Upper lobe of right lung (tissue), 1 donor: ENCODE results near the gene XPO1. TPM values are rescaled to one million over a fixed set of nuclear protein-coding genes. Genes with fewer than 3 reads are reported as not detected.
"Not testable (repeated sequence)": the region's sequence is repeated elsewhere in the genome, so short reads cannot be mapped to it uniquely, and the experiment has no call there.

Experiments used
- ATAC-seq: fragments of 200-7000 bp; cut with Tn5 transposase; one replicate; pipeline ENCODE4 v1.9.1; 2020; ENCODE audit warnings: mild to moderate bottlenecking, moderate library complexity
- DNase-seq: peaks from one replicate; pipeline ENCODE4 v3.0.0-alpha.2; 2020
- H3K27ac ChIP-seq: fragments of 200-600 bp; one replicate; pipeline ENCODE4 v1.8.0; 2022
- H3K27me3 ChIP-seq: fragments of 200-600 bp; one replicate; pipeline ENCODE4 v1.8.0; 2022; ENCODE audit warnings: mild to moderate bottlenecking
- H3K36me3 ChIP-seq: fragments of 200-600 bp; one replicate; pipeline ENCODE4 v1.8.0; 2022
- H3K4me1 ChIP-seq: fragments of 200-600 bp; one replicate; pipeline ENCODE4 v1.8.0; 2022
- H3K4me3 ChIP-seq: fragments of 200-600 bp; one replicate; pipeline ENCODE4 v1.8.0; 2022; ENCODE audit warnings: mild to moderate bottlenecking
- H3K9me3 ChIP-seq: fragments of 200-600 bp; one replicate; pipeline ENCODE4 v1.8.0; 2022
- CTCF ChIP-seq: fragments of 200-600 bp; IDR thresholded peaks from one replicate; pipeline ENCODE4 v1.8.0; 2022; ENCODE audit warnings: antibody characterized with exemption
- intact Hi-C: fragments of 100-400 bp; cut with DNase I; formaldehyde crosslinking; loops from one replicate; pipeline ENCODE4 v1.11.0; 2022
- total RNA-seq: library from RNA; stranded (reverse); fragmentation: NEBNext Ultra II Directional; extraction: Animal tissue kit (Norgen Biotek cat#: 25700); gene quantifications from one replicate; pipeline ENCODE4 v1.2.1, GENCODE V29; 2021
- donor health status: DM: no; HTN: yes; CAD: no; lungs with severe emphysema.

Gene XPO1
- total RNA-seq, 1 donor from 2014 or later: 98.9 TPM

- no peak overlapping the region for H3K4me3 ChIP-seq
- no peak overlapping the region for H3K27ac ChIP-seq
- no peaks in the 10 kb centered on the region for H3K36me3 ChIP-seq
- ATAC-seq (no peak), DNase-seq (no peak)
- intact Hi-C loops: no loop called here
- H3K9me3 ChIP-seq: no peaks in the 10 kb centered on the region
- no peaks in the 10 kb centered on the region for H3K27me3 ChIP-seq
- no peak for TF ChIP-seq CTCF
- H3K4me1 ChIP-seq: peaks cover 40% of the 10 kb centered on the region
Measured at GRCh38 chr2:61456070-61456745, 81.9 kb downstream of the XPO1 start.

GRCh38 chr2:61454972-61455371, 83.2 kb downstream of the XPO1 start:
- H3K27ac ChIP-seq, H3K27me3 ChIP-seq, H3K4me3 ChIP-seq, H3K36me3 ChIP-seq, DNase-seq, ATAC-seq, H3K9me3 ChIP-seq, intact Hi-C loops: not testable (repeated sequence)
- H3K4me1 ChIP-seq: peaks cover 34% of the 10 kb centered on the region

GRCh38 chr2:61454383-61454782, 83.8 kb downstream of the XPO1 start:
- Histone ChIP-seq H3K9me3 (no peaks in the 10 kb centered on the region), H3K27me3 (no peaks in the 10 kb centered on the region), H3K4me1 (peaks cover 29% of the 10 kb centered on the region), H3K27ac (no peak overlapping the region), H3K4me3 (no peak overlapping the region), H3K36me3 (no peaks in the 10 kb centered on the region)
- intact Hi-C loops: no loop called here
- no peak for ATAC-seq
- TF ChIP-seq CTCF: no peak
- DNase-seq: no peak

DNA sequence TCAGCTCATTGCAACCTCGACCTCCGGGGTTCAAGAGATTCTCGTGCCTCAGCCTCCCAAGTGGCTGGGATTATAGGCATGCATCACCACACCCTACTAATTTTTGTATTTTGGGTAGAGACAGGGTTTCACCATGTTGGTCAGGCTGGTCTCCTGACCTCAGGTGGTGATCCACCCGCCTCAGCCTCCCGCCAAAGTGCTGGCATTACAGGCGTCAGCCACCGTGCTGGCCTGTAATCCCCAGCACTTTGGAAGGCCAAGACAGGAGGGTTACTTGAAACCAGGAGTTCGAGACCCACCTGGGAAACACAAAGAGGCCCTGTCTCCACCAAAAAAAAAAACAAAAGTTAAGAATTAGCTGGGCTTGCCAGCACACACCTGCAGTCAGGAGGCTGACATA, 85.8 kb downstream of the XPO1 start:
- Histone ChIP-seq H3K4me3 (no peak overlapping the region), H3K27me3 (no peaks in the 10 kb centered on the region), H3K9me3 (no peaks in the 10 kb centered on the region), H3K36me3 (no peaks in the 10 kb centered on the region), H3K27ac (no peak overlapping the region), H3K4me1 (peaks cover 20% of the 10 kb centered on the region)
- no peak for TF ChIP-seq CTCF
- ATAC-seq (no peak), DNase-seq (no peak)
- intact Hi-C loops: no loop called here

DNA sequence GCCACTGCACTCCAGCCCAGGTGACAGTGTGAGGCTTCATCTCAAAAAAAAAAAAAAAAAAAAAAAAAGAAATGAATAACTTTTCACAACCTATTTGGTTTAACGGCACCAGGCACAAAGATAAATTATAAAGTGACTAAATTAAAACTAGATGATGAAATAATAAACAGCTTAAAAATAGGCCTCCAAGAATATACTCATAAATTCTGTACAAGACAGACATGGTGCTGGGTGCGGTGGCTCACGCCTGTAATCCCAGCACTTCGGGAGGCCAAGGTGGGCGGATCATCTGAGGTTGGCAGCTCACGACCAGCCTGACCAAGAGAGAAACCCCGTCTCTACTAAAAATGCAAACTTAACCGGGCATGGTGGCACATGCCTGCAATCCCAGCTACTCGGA, 87.0 kb downstream of the XPO1 start:
- H3K27me3 ChIP-seq: no peaks in the 10 kb centered on the region
- no peak overlapping the region for H3K4me3 ChIP-seq
- TF ChIP-seq CTCF: no peak
- no peak overlapping the region for H3K27ac ChIP-seq
- intact Hi-C loops: no loop called here
- no peak for DNase-seq
- no peak for ATAC-seq
- peaks cover 10% of the 10 kb centered on the region for H3K4me1 ChIP-seq
- no peaks in the 10 kb centered on the region for H3K36me3 ChIP-seq
- H3K9me3 ChIP-seq: no peaks in the 10 kb centered on the region

DNA sequence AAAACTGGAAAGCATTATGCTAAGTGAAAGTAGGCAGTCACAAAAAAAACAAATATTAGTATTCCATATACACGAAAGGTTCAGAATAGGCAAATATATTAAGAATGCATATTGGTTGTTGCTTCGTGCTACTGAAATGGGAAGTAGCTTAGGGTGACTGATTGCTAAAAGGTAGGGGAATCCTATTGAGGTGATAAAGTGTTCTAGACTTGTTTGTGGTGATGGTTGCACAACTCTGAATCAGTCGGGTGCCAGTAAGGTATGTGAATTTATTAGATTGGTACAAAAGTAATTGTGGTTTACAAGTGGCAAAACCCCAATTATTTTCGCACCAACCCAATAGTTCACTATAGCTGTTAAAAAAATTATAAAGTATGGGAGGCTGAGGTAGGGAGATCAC, 88.0 kb downstream of the XPO1 start:
- no peak overlapping the region for H3K27ac ChIP-seq
- peaks cover 3% of the 10 kb centered on the region for H3K4me1 ChIP-seq
- ATAC-seq (peak; percentile 36), DNase-seq (no peak)
- intact Hi-C loops: no loop called here
- H3K36me3 ChIP-seq: no peaks in the 10 kb centered on the region
- TF ChIP-seq CTCF: no peak
- no peaks in the 10 kb centered on the region for H3K27me3 ChIP-seq
- H3K9me3 ChIP-seq: no peaks in the 10 kb centered on the region
- no peak overlapping the region for H3K4me3 ChIP-seq
